ENCODE measurements around the gene COL27A1.

- TF ChIP-seq CTCF (IDR thresholded peaks at IDR 0.05; ENCODE audit: low read length) (no peak), EZH2 (IDR thresholded peaks at IDR 0.05; ENCODE audit: borderline replicate concordance, low read length) (no peak)
Measured at GRCh38 chr9:114112325-114112724, 43.0 kb upstream of the COL27A1 start.

Measured in OCI-LY1 (cell line).